Gastroesophageal sphincter (tissue), 3 donors: Measurements from ENCODE around the gene AGBL1.

Experiments used
- EP300 ChIP-seq: sonication (generic); formaldehyde crosslinking; IDR thresholded peaks from one replicate; pipeline ENCODE4 v1.6.1; 2017; ENCODE audit warnings: antibody characterized with exemption, mild to moderate bottlenecking
- POLR2AphosphoS5 ChIP-seq: sonication (generic); formaldehyde crosslinking; IDR thresholded peaks from one replicate; pipeline ENCODE4 v1.6.1; 2017; ENCODE audit warnings: antibody characterized with exemption
- TF ChIP-seq, protein P1 (sequence below), 4 experiments: fragments of 200-600 bp in 2 of 4; fragments of 450-650 bp in 2 of 4; sonication (generic) in 1 of 4; IDR thresholded peaks; one replicate each; pipeline ENCODE4 v1.5.1; 2017 to 2019; ENCODE audit warnings: antibody characterized with exemption in 4 of 4, mild to moderate bottlenecking in 2 of 4, moderate library complexity in 2 of 4

GRCh38 chr15:86906376-86906775 is 826.7 kb downstream of the AGBL1 start:
- TF ChIP-seq POLR2AphosphoS5 (no peak), EP300 (no peak)
- TF ChIP-seq, protein P1, sequence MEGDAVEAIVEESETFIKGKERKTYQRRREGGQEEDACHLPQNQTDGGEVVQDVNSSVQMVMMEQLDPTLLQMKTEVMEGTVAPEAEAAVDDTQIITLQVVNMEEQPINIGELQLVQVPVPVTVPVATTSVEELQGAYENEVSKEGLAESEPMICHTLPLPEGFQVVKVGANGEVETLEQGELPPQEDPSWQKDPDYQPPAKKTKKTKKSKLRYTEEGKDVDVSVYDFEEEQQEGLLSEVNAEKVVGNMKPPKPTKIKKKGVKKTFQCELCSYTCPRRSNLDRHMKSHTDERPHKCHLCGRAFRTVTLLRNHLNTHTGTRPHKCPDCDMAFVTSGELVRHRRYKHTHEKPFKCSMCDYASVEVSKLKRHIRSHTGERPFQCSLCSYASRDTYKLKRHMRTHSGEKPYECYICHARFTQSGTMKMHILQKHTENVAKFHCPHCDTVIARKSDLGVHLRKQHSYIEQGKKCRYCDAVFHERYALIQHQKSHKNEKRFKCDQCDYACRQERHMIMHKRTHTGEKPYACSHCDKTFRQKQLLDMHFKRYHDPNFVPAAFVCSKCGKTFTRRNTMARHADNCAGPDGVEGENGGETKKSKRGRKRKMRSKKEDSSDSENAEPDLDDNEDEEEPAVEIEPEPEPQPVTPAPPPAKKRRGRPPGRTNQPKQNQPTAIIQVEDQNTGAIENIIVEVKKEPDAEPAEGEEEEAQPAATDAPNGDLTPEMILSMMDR (IDR thresholded peaks at IDR 0.05) = no peak
